NCI-H1417 treated with DMSO at 0.1 percent for 48 hours (cell line): ENCODE measurements around the gene FIS1.

Source experiments
- DNase-seq: peaks from one replicate; lab custom pipeline; 2025; lab: John Stamatoyannopoulos, UW

The FIS1 gene

GRCh38 chr7:101234636-101235035, 10.2 kb downstream of the FIS1 start:
- no peak for DNase-seq

- no peak for DNase-seq
These were observed 10.9 kb downstream of the FIS1 start for GRCh38 chr7:101233907-101234547.

DNA sequence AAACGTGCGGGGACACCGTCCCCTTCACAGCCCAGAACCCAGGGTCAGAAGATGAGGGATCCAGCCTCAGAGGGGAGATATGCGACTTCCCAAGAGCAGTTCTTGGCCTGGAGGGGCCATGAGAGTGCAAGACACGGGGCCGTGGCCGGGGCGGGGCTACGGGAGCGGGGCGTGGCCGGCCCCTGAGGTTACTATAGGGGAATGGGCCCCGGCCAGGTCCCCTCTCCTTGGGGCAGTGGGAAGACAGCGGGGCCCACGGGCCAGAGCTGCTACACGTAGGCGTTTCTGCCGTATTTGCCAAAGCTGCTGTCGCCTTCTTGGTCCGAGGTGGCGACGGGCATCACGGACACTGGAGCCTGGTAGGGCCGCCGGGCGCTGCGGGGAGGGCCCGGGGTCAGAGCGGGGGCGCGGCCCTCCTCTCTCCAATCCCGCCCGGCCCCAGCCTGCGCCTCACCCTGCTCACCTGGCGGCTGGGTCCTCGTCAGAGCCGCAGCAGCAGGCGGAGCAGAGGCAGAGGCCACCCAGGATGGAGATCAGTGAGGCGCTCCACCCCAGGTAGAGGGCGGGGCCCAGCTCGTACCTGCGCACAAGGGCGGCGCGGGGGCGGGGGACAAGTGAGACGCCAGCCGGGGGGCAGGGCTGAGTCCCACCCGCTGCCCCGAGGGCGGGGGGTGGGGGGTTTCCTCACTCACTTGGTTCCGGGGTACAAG, 12.6 kb downstream of the FIS1 start:
- DNase-seq, result no peak

DNA sequence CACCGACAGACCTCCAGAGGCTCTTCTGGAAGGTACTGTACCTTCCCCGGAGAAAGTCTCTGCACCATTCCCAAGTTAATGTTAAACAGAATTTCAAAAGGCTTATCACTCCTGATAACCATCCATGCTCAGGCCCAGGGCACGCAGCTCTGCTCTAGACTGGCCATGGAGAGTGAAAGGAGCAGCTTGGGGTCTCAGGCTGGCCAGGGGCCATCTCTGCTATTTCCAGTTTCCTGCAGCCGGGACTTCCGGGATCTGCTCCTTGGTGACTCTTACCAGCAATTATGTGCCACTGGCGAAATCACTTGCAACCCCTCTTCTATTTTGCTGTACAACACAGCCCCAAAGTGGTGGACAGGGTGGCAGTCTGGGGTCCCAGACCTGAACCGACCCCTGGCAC, 13.2 kb downstream of the FIS1 start:
- DNase-seq, result no peak

DNA sequence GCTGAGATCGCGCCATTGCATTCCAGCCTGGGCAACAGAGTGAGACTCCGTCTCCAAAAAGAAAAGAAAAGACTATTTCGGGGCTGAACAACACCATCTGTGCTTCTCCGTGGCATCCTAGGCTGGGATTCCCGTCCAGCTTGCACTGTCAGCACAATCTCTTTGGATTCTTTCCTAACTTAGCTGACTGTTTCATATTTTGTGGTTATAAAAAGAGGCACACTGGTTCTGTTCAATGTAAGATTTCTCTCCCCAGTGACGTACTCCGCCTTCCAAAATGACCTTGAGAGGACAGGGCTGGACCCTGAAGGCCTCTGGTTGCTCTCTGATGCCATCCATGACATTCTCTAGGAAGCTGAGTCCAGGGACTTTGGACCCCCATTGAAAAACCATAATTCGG, 18.2 kb downstream of the FIS1 start:
- no peak for DNase-seq

- no peak for DNase-seq
These were observed 19.2 kb downstream of the FIS1 start for GRCh38 chr7:101225650-101226049.

- DNase-seq, result no peak
These were observed 21.4 kb downstream of the FIS1 start for GRCh38 chr7:101223528-101223927.

GRCh38 chr7:101222275-101222830, 22.5 kb downstream of the FIS1 start:
- no peak for DNase-seq

GRCh38 chr7:101220295-101220694, 24.6 kb downstream of the FIS1 start:
- DNase-seq, result no peak

GRCh38 chr7:101218236-101219125, 26.4 kb downstream of the FIS1 start:
- DNase-seq, result no peak

DNA sequence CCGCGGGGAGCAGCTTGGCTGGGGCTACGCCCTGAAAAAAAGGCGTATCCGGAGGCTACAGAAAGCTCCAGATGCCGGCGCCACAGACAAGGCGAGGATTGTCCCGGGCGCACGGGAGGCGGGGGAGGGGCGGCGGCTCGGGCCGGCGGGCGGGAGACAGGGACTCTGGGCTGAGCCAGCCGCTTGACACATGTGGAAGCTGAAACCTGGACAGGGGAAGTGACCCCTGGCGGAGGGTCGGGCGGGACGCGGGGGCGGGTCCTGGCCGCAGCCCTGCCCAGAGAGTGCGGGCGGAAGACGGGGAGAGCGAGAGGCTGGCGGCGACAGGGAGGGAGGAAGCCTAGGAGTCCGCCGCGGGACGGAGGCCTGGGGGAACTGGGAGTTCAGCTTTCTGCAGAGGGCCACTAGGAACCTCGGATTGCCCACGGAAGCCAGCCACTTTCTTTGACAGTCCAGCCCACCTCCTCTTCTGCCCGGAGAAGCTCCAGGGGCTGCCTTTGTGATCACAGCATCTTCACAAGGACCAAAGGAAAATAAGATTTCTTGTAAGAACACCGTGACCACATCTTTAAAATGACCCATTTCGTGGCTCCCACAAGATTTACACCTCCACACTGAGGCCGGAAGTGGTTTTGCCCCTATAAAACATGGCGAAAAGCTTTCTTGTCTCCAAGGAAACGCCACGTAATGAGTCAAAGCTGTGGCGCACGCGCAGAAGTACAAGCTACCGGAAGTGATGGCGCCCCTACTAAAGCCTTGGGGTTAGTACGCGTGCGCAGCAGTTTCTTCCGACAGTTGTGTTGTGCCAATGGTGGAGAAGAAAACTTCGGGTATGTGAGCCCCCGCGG, 27.3 kb downstream of the FIS1 start, which contains the start of the genes PLOD3 and ZNHIT1:
Gene PLOD3 (minus strand): TSS at position 194 of the 848 bp plus-strand sequence. CDS start 307 bp downstream, outside the sequence.
Gene ZNHIT1 (plus strand): TSS at position 778 of the 848 bp plus-strand sequence. CDS start 31 bp downstream, at position 809.
- peak; percentile 91 for DNase-seq

GRCh38 chr7:101216860-101217387, 28.0 kb downstream of the FIS1 start:
- DNase-seq, result no peak

GRCh38 chr7:101216001-101216859, 28.7 kb downstream of the FIS1 start:
- no peak for DNase-seq

GRCh38 chr7:101212014-101212413, 32.9 kb downstream of the FIS1 start:
- no peak for DNase-seq

DNA sequence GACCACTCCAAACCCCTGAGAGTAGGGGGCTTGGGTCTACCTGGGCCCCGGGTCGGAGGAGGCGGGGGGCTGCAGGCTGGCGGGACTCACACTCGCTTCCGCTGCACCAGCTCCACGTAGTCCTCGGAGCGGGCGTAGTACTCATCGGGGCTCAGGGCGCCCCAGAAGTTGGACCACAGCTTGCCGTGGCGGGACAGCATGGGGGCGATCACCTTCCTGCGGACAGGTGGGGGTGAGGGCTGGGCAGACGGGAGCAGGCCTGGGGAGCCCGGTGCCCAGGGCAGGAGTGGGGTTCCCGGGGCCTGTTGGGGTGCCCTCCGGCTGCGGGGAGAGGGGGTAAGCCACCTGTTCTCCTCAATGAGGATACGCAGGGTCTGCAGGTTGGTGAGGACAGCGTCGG, 33.4 kb downstream of the FIS1 start:
- no peak for DNase-seq

GRCh38 chr7:101210143-101210542, 34.7 kb downstream of the FIS1 start:
- DNase-seq, result no peak

- DNase-seq, result no peak
These were observed 36.1 kb downstream of the FIS1 start for GRCh38 chr7:101208794-101209193.

- no peak for DNase-seq
These were observed 37.4 kb downstream of the FIS1 start for GRCh38 chr7:101207459-101207858.

- no peak for DNase-seq
These were observed 38.2 kb downstream of the FIS1 start for GRCh38 chr7:101206665-101207042.
